ENCODE data around the gene GXYLT2.

GRCh38 chr3:73026111-73026759, 138.4 kb downstream of the GXYLT2 start:
- TF ChIP-seq, protein P1, sequence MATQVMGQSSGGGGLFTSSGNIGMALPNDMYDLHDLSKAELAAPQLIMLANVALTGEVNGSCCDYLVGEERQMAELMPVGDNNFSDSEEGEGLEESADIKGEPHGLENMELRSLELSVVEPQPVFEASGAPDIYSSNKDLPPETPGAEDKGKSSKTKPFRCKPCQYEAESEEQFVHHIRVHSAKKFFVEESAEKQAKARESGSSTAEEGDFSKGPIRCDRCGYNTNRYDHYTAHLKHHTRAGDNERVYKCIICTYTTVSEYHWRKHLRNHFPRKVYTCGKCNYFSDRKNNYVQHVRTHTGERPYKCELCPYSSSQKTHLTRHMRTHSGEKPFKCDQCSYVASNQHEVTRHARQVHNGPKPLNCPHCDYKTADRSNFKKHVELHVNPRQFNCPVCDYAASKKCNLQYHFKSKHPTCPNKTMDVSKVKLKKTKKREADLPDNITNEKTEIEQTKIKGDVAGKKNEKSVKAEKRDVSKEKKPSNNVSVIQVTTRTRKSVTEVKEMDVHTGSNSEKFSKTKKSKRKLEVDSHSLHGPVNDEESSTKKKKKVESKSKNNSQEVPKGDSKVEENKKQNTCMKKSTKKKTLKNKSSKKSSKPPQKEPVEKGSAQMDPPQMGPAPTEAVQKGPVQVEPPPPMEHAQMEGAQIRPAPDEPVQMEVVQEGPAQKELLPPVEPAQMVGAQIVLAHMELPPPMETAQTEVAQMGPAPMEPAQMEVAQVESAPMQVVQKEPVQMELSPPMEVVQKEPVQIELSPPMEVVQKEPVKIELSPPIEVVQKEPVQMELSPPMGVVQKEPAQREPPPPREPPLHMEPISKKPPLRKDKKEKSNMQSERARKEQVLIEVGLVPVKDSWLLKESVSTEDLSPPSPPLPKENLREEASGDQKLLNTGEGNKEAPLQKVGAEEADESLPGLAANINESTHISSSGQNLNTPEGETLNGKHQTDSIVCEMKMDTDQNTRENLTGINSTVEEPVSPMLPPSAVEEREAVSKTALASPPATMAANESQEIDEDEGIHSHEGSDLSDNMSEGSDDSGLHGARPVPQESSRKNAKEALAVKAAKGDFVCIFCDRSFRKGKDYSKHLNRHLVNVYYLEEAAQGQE (IDR thresholded peaks at IDR 0.05; ENCODE audit: insufficient read depth in 1 of 2, low read depth in 2 of 2, low read length in 2 of 2), result no peak
- no peak for TF ChIP-seq POLR2AphosphoS5 (IDR thresholded peaks at IDR 0.05; ENCODE audit: low read depth, low read length)
